Effector CD8-positive, alpha-beta T cell (primary cell): ENCODE measurements around the gene ACOT12.

Experiments used
- DNase-seq: peaks from one replicate; lab custom pipeline; 2025; lab: John Stamatoyannopoulos, UW

ACOT12 gene

GRCh38 chr5:81290146-81290545, 103.8 kb downstream of the ACOT12 start:
- DNase-seq = no peak

GRCh38 chr5:81288021-81288433, 105.9 kb downstream of the ACOT12 start:
- DNase-seq = no peak

GRCh38 chr5:81286059-81286617, 107.8 kb downstream of the ACOT12 start:
- no peak for DNase-seq

GRCh38 chr5:81283976-81284375, 110.0 kb downstream of the ACOT12 start:
- no peak for DNase-seq
